Measurements from ENCODE around the gene SVOPL. TPM values are rescaled to one million over a fixed set of nuclear protein-coding genes. Genes with fewer than 3 reads are reported as not detected.

SVOPL gene
- total and polyA plus RNA-seq, 10 of the 15 experiments (the other 5 are each of a cell fraction or from before 2014, with no cell fraction given) = 0.15 TPM; not detected in 9

DNA sequence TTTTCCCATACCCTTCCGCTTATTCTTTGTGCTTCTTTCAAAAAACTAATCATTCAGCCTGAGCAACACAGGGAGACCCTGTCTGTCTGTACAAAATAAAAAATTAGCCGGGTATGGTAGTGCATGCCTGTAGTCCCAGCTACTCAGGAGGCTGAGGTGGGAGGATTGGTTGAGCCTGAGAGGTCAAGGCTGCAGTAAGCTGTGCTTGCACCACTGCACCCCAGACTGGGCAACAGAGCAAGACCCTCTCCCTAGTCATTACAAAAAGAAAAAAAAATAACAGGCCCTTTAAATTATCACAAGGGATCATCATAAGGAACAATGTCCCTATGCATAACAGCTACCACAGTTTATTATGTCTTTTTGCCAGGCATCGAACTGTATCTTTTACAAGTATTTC lies 121.5 kb downstream of the SVOPL start:
- H3K4me3 ChIP-seq = no peak overlapping the region
- ChIA-PET POLR2A (interaction anchor here (0.6 kb wide), 1 partner anchor 28 kb away, joined by 3 read pairs; no protein-coding TSS in a partner anchor), SMC1A (ENCODE audit: uncharacterized antibody, unreplicated experiment) (interaction anchor here (1.5 kb wide), 1 partner anchor 9 kb away, joined by 4 read pairs; no protein-coding TSS in a partner anchor), RAD21 (ENCODE audit: unreplicated experiment) (no interaction called here), CTCF (interaction anchor here (1.6 kb wide), 1 partner anchor 159 kb away, joined by 4 read pairs; no protein-coding TSS in a partner anchor)
- H3K27me3 ChIP-seq (replicated peaks in 1 of 2; ENCODE audit: control insufficient read depth in 2 of 2, insufficient read depth in 2 of 2, low read length in 1 of 2) = no peaks in the 10 kb centered on the region
- H2AFZ ChIP-seq (ENCODE audit: control insufficient read depth, low read depth, low read length) = no peak overlapping the region
- no TSS peak for BruUV-seq (replicated peaks)
- no peaks in the 10 kb centered on the region for H3K9me3 ChIP-seq (replicated peaks; ENCODE audit: control insufficient read depth, insufficient read depth, low read length)
- H3K9ac ChIP-seq (ENCODE audit: control insufficient read depth, insufficient read depth, low read length) = no peak overlapping the region
- in situ Hi-C loops (cut with MboI) = no loop called here
- H3K27ac ChIP-seq (ENCODE audit: control insufficient read depth, insufficient read depth) = no peak overlapping the region
- H3K79me2 ChIP-seq (ENCODE audit: control insufficient read depth, insufficient read depth, low read length) = no peaks in the 10 kb centered on the region
- no peak for ATAC-seq
- no peak for DNase-seq (ENCODE audit: low read depth, low spot score)
- H3K4me2 ChIP-seq (ENCODE audit: control insufficient read depth, insufficient read depth) = no peak overlapping the region
- H3K36me3 ChIP-seq (ENCODE audit: control insufficient read depth in 2 of 2, insufficient read depth in 2 of 2, low read length in 1 of 2) = peaks cover 3 to 12% of the 10 kb centered on the region in 2 experiments; a peak in 2 of 4 replicates
- TF ChIP-seq ZSCAN29 (IDR thresholded peaks at IDR 0.05) (no peak), BCL11A (IDR thresholded peaks at IDR 0.05; ENCODE audit: low read depth, low read length) (no peak), CHD4 (IDR thresholded peaks at IDR 0.05) (no peak), CUX1 (IDR thresholded peaks at IDR 0.05; ENCODE audit: insufficient replicate concordance, low read depth, low read length) (no peak), YY1 (IDR thresholded peaks at IDR 0.05; ENCODE audit: low read depth, low read length) (no peak), POLR2A (IDR thresholded peaks at IDR 0.05; ENCODE audit: low read depth, low read length) (no peak), MAX (IDR thresholded peaks at IDR 0.05; ENCODE audit: low read depth, low read length) (no peak), KAT2A (conservative IDR thresholded peaks at IDR 0.05; ENCODE audit: control insufficient read depth, low read depth, low read length) (no peak), JUNB (IDR thresholded peaks at IDR 0.05) (no peak), ATF2 (IDR thresholded peaks at IDR 0.05; ENCODE audit: low read length) (no peak), ZNF217 (IDR thresholded peaks at IDR 0.05) (no peak)
- TF ChIP-seq, protein P1, sequence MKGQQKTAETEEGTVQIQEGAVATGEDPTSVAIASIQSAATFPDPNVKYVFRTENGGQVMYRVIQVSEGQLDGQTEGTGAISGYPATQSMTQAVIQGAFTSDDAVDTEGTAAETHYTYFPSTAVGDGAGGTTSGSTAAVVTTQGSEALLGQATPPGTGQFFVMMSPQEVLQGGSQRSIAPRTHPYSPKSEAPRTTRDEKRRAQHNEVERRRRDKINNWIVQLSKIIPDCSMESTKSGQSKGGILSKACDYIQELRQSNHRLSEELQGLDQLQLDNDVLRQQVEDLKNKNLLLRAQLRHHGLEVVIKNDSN (IDR thresholded peaks at IDR 0.05; ENCODE audit: borderline replicate concordance, extremely low read length, insufficient read depth, low read depth, low read length) = no peak
- TF ChIP-seq, protein P2, sequence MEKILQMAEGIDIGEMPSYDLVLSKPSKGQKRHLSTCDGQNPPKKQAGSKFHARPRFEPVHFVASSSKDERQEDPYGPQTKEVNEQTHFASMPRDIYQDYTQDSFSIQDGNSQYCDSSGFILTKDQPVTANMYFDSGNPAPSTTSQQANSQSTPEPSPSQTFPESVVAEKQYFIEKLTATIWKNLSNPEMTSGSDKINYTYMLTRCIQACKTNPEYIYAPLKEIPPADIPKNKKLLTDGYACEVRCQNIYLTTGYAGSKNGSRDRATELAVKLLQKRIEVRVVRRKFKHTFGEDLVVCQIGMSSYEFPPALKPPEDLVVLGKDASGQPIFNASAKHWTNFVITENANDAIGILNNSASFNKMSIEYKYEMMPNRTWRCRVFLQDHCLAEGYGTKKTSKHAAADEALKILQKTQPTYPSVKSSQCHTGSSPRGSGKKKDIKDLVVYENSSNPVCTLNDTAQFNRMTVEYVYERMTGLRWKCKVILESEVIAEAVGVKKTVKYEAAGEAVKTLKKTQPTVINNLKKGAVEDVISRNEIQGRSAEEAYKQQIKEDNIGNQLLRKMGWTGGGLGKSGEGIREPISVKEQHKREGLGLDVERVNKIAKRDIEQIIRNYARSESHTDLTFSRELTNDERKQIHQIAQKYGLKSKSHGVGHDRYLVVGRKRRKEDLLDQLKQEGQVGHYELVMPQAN (conservative IDR thresholded peaks at IDR 0.05) = no peak
- TF ChIP-seq, protein P3, sequence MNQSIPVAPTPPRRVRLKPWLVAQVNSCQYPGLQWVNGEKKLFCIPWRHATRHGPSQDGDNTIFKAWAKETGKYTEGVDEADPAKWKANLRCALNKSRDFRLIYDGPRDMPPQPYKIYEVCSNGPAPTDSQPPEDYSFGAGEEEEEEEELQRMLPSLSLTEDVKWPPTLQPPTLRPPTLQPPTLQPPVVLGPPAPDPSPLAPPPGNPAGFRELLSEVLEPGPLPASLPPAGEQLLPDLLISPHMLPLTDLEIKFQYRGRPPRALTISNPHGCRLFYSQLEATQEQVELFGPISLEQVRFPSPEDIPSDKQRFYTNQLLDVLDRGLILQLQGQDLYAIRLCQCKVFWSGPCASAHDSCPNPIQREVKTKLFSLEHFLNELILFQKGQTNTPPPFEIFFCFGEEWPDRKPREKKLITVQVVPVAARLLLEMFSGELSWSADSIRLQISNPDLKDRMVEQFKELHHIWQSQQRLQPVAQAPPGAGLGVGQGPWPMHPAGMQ (IDR thresholded peaks at IDR 0.05; ENCODE audit: borderline replicate concordance) = no peak
- H4K20me1 ChIP-seq (ENCODE audit: control insufficient read depth, insufficient read depth) = no peaks in the 10 kb centered on the region
- H3K4me1 ChIP-seq (ENCODE audit: control insufficient read depth, insufficient read depth, low read length) = no peaks in the 10 kb centered on the region
- 95% methylated on average over 3 of the region's 3 CpGs for WGBS (ENCODE audit: insufficient coverage, insufficient replicate concordance, low lambda C conversion rate, missing lambda C conversion rate)
- FAIRE-seq = no peak
- intact Hi-C loops (cut with micrococcal nuclease; ENCODE audit: unreplicated experiment) = no loop called here
